Measurements from ENCODE around the gene DYRK3. TPM values are rescaled to one million over a fixed set of nuclear protein-coding genes. Genes with fewer than 3 reads are reported as not detected.

DYRK3 gene
- total and polyA plus RNA-seq, 2 experiments from 2014 or later, result 18.2 to 31.5 TPM

DNA sequence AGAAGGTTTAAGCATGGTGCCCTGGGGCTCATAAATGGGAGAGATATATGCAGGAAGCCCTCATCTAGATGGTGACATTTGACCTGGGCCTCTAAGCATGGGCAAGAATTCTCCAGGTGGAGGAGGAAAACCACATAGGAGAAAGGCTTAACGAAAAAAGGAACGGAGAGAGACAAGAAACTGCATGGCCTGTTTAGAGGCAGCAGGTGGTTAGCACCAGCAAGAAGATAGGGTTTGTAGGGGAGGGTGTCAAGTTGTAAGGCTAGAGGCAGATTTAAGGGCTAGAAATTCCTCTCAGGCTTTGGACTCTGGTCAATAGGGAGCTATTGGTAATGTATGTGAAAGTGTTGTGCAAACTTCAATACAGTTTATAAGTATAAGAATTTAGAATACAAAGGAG, 41.2 kb downstream of the DYRK3 start:
- H3K9ac ChIP-seq, result no peak overlapping the region
- H3K27me3 ChIP-seq (replicated peaks; ENCODE audit: insufficient read depth), result no peaks in the 10 kb centered on the region
- H3F3A ChIP-seq (ENCODE audit: insufficient read depth), result peaks cover 10% of the 10 kb centered on the region
- H2AFZ ChIP-seq, result no peak overlapping the region
- H3K4me2 ChIP-seq (ENCODE audit: unreplicated experiment), result no peak overlapping the region
- TF ChIP-seq EZH2 (IDR thresholded peaks at IDR 0.05; ENCODE audit: insufficient read depth, poor library complexity, severe bottlenecking) (no peak), EZH2phosphoT487 (IDR thresholded peaks at IDR 0.05; ENCODE audit: insufficient read depth, low read depth) (no peak)
- no peaks in the 10 kb centered on the region for H4K20me1 ChIP-seq (ENCODE audit: insufficient read depth)
- 95 to 98% methylated on average over 2 of the region's 2 CpGs for WGBS, 2 experiments (ENCODE audit: low coverage in 1 of 2, low lambda C conversion rate in 2 of 2, missing lambda C conversion rate in 2 of 2)
- H3K4me1 ChIP-seq (ENCODE audit: insufficient read depth), result peaks cover 27% of the 10 kb centered on the region
- H3K9me2 ChIP-seq (ENCODE audit: insufficient read depth), result no peaks in the 10 kb centered on the region
- H3K4me3 ChIP-seq, result no peak overlapping the region
- in situ Hi-C loops (cut with MboI), result no loop called here
- H3K9me3 ChIP-seq (ENCODE audit: low read depth), result no peaks in the 10 kb centered on the region
- no peak overlapping the region for H3K27ac ChIP-seq
- no peak for DNase-seq
- no peaks in the 10 kb centered on the region for H3K36me3 ChIP-seq (ENCODE audit: low read depth)
- H3K79me2 ChIP-seq (ENCODE audit: insufficient read depth), result no peaks in the 10 kb centered on the region

GRCh38 chr1:206678490-206678889, 43.2 kb downstream of the DYRK3 start:
- no peak for TF ChIP-seq EZH2phosphoT487 (IDR thresholded peaks at IDR 0.05; ENCODE audit: insufficient read depth, low read depth)
- no peak for TF ChIP-seq EZH2 (IDR thresholded peaks at IDR 0.05; ENCODE audit: insufficient read depth, poor library complexity, severe bottlenecking)
- Histone ChIP-seq H3K4me2 (ENCODE audit: unreplicated experiment) (no peak overlapping the region), H3K4me3 (no peak overlapping the region), H3K9me2 (ENCODE audit: insufficient read depth) (no peaks in the 10 kb centered on the region), H3K9ac (no peak overlapping the region), H2AFZ (no peak overlapping the region), H3K9me3 (ENCODE audit: low read depth) (no peaks in the 10 kb centered on the region), H4K20me1 (ENCODE audit: insufficient read depth) (no peaks in the 10 kb centered on the region), H3K79me2 (ENCODE audit: insufficient read depth) (no peaks in the 10 kb centered on the region), H3K27me3 (replicated peaks; ENCODE audit: insufficient read depth) (no peaks in the 10 kb centered on the region), H3K27ac (no peak overlapping the region), H3K4me1 (ENCODE audit: insufficient read depth) (peaks cover 16% of the 10 kb centered on the region), H3K36me3 (ENCODE audit: low read depth) (no peaks in the 10 kb centered on the region), H3F3A (ENCODE audit: insufficient read depth) (peaks cover 10% of the 10 kb centered on the region)
- 52 to 59% methylated on average over 3 of the region's 3 CpGs for WGBS, 2 experiments (ENCODE audit: low coverage in 1 of 2, low lambda C conversion rate in 2 of 2, missing lambda C conversion rate in 2 of 2)
- in situ Hi-C loops (cut with MboI), result no loop called here
- DNase-seq, result no peak

DNA sequence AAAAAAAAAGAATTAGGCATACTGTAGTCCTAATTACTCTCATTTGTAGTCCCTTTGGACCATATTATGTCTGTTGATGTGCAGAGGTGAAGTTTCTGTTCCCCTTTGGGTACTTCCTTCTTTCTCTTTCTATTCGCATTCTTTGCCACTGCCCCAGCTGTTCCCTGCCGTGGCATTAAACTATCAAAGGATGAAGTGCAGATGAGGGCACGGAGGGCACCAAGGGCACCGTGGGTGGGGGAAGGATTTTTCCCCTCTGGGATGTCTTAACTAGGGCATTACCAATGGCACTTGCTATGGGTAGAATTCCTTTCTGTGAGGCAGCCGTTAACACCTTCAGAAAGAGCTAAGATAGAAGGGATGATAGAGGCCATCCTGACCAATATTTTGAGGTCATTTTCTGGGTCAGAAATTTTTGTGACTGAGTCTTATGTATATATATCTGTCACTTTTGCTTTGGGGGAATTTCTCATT, 44.4 kb downstream of the DYRK3 start:
- WGBS, 2 experiments (ENCODE audit: low coverage in 1 of 2, low lambda C conversion rate in 2 of 2, missing lambda C conversion rate in 2 of 2), result 43 to 49% methylated on average over 5 of the region's 5 CpGs
- Histone ChIP-seq H4K20me1 (ENCODE audit: insufficient read depth) (no peaks in the 10 kb centered on the region), H3K27ac (no peak overlapping the region), H3K36me3 (ENCODE audit: low read depth) (no peaks in the 10 kb centered on the region), H3K9ac (no peak overlapping the region), H2AFZ (no peak overlapping the region), H3K27me3 (replicated peaks; ENCODE audit: insufficient read depth) (no peaks in the 10 kb centered on the region), H3K9me2 (ENCODE audit: insufficient read depth) (no peaks in the 10 kb centered on the region), H3K4me1 (ENCODE audit: insufficient read depth) (peaks cover 8% of the 10 kb centered on the region), H3K79me2 (ENCODE audit: insufficient read depth) (no peaks in the 10 kb centered on the region), H3K9me3 (ENCODE audit: low read depth) (no peaks in the 10 kb centered on the region), H3F3A (ENCODE audit: insufficient read depth) (peaks cover 10% of the 10 kb centered on the region), H3K4me2 (ENCODE audit: unreplicated experiment) (no peak overlapping the region), H3K4me3 (no peak overlapping the region)
- TF ChIP-seq EZH2 (IDR thresholded peaks at IDR 0.05; ENCODE audit: insufficient read depth, poor library complexity, severe bottlenecking) (no peak), EZH2phosphoT487 (IDR thresholded peaks at IDR 0.05; ENCODE audit: insufficient read depth, low read depth) (no peak)
- in situ Hi-C loops (cut with MboI), result no loop called here
- no peak for DNase-seq

DNA sequence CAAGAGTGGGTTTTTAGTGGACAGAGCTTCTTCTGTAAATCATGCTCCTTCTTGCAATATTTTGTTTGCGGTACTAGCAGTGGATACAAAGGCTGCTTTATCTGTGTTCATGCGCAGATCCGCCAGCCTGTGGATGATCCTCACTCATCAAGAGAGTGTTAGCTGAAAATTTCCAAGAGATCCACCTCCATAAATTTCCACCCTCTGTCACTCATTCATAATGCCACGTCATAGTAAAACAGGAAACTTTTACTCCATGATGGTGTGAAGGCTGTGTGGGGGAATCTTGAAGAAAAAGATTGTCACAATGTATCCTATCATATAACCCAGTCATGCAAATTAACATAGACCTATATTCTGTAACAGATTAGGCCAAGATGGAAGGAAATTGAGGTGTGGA, 44.9 kb downstream of the DYRK3 start:
- in situ Hi-C loops (cut with MboI), result no loop called here
- H3K79me2 ChIP-seq (ENCODE audit: insufficient read depth), result no peaks in the 10 kb centered on the region
- H3K4me3 ChIP-seq, result no peak overlapping the region
- WGBS, 2 experiments (ENCODE audit: low coverage in 1 of 2, low lambda C conversion rate in 2 of 2, missing lambda C conversion rate in 2 of 2), result 79 to 80% methylated on average over 4 of the region's 4 CpGs
- H2AFZ ChIP-seq, result no peak overlapping the region
- no peaks in the 10 kb centered on the region for H4K20me1 ChIP-seq (ENCODE audit: insufficient read depth)
- peaks cover 5% of the 10 kb centered on the region for H3K4me1 ChIP-seq (ENCODE audit: insufficient read depth)
- H3K4me2 ChIP-seq (ENCODE audit: unreplicated experiment), result no peak overlapping the region
- H3F3A ChIP-seq (ENCODE audit: insufficient read depth), result peaks cover 7% of the 10 kb centered on the region
- H3K27me3 ChIP-seq (replicated peaks; ENCODE audit: insufficient read depth), result no peaks in the 10 kb centered on the region
- H3K9ac ChIP-seq, result no peak overlapping the region
- no peaks in the 10 kb centered on the region for H3K9me2 ChIP-seq (ENCODE audit: insufficient read depth)
- no peaks in the 10 kb centered on the region for H3K9me3 ChIP-seq (ENCODE audit: low read depth)
- no peak overlapping the region for H3K27ac ChIP-seq
- no peaks in the 10 kb centered on the region for H3K36me3 ChIP-seq (ENCODE audit: low read depth)
- no peak for TF ChIP-seq EZH2 (IDR thresholded peaks at IDR 0.05; ENCODE audit: insufficient read depth, poor library complexity, severe bottlenecking)
- no peak for TF ChIP-seq EZH2phosphoT487 (IDR thresholded peaks at IDR 0.05; ENCODE audit: insufficient read depth, low read depth)
- no peak for DNase-seq

DNA sequence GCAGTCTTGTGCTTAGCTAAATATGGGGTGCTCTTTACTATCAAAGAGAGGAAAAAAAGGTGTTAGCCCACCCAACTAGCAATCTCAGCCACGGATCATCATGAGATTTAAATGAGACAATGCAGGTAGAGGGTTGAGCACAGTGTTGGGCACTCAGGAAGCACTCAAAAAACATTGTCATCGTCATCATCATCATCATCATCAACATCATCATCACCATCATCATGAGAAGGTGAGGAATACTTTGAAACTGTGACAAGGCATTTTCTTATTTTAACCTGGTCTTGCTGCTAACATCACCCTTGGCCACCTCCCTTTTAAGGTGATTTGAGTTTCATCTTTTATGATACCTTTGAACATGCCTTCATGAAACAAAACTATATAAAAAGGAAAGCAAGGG, 46.0 kb downstream of the DYRK3 start:
- Histone ChIP-seq H3K9ac (no peak overlapping the region), H3K4me2 (ENCODE audit: unreplicated experiment) (no peak overlapping the region), H3K9me3 (ENCODE audit: low read depth) (no peaks in the 10 kb centered on the region), H4K20me1 (ENCODE audit: insufficient read depth) (no peaks in the 10 kb centered on the region), H3F3A (ENCODE audit: insufficient read depth) (peaks cover 8% of the 10 kb centered on the region; the same call in 1 of the 2 replicates), H3K27me3 (replicated peaks; ENCODE audit: insufficient read depth) (no peaks in the 10 kb centered on the region), H3K4me1 (ENCODE audit: insufficient read depth) (no peaks in the 10 kb centered on the region), H3K27ac (no peak overlapping the region), H3K4me3 (no peak overlapping the region), H3K36me3 (ENCODE audit: low read depth) (no peaks in the 10 kb centered on the region), H3K79me2 (ENCODE audit: insufficient read depth) (peaks cover 8% of the 10 kb centered on the region), H2AFZ (no peak overlapping the region), H3K9me2 (ENCODE audit: insufficient read depth) (no peaks in the 10 kb centered on the region)
- in situ Hi-C loops (cut with MboI), result no loop called here
- WGBS, 2 experiments (ENCODE audit: low coverage in 1 of 2, low lambda C conversion rate in 2 of 2, missing lambda C conversion rate in 2 of 2), result 24 to 50% methylated on average over 2 of the region's 2 CpGs
- TF ChIP-seq EZH2phosphoT487 (IDR thresholded peaks at IDR 0.05; ENCODE audit: insufficient read depth, low read depth) (no peak), EZH2 (IDR thresholded peaks at IDR 0.05; ENCODE audit: insufficient read depth, poor library complexity, severe bottlenecking) (no peak)
- DNase-seq, result no peak
